HG03135 (cell line): ENCODE measurements around the gene KLHL22.
"Not testable (repeated sequence)": the region's sequence is repeated elsewhere in the genome, so short reads cannot be mapped to it uniquely, and the experiment has no call there.

ENCODE experiments used
- ATAC-seq: cut with Tn5 transposase; IDR thresholded peaks from one replicate; pipeline ENCODE4 v1.9.1; 2021; ENCODE audit warnings: mild to moderate bottlenecking, moderate library complexity; ENCODE audit not compliant: unreplicated experiment

The KLHL22 gene

DNA sequence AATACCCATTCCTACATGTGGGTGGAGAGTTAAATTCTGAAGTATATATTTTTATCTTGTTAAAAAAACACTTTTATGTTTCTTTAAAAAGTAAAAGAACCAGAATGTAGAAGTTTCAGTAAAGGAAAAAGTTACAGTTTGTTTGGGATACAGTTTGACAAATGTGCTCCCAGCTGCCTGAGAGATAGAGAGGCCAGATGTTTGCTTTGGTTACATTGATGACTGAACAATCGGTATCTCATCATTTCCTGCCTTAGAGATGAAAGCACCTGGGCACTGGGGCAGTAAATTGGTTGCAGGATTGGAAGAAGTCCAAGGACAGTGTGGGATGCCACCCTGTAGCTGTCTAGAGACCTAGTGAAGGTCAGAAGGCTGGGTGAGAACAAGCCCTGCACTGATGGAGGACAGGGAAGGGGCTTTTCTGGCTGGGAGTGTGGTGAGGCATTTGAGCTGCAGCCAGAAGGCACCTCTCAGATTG lies 28.4 kb upstream of the KLHL22 start:
- peak; percentile 38 for ATAC-seq

- peak; percentile 17 for ATAC-seq
These were observed 27.7 kb upstream of the KLHL22 start for GRCh38 chr22:20523086-20523983.

GRCh38 chr22:20522134-20523004 lies 26.8 kb upstream of the KLHL22 start:
- ATAC-seq: no peak

GRCh38 chr22:20520093-20520511 lies 24.5 kb upstream of the KLHL22 start:
- ATAC-seq: no peak

- no peak for ATAC-seq
These were observed 24.0 kb upstream of the KLHL22 start for GRCh38 chr22:20519558-20519957.

DNA sequence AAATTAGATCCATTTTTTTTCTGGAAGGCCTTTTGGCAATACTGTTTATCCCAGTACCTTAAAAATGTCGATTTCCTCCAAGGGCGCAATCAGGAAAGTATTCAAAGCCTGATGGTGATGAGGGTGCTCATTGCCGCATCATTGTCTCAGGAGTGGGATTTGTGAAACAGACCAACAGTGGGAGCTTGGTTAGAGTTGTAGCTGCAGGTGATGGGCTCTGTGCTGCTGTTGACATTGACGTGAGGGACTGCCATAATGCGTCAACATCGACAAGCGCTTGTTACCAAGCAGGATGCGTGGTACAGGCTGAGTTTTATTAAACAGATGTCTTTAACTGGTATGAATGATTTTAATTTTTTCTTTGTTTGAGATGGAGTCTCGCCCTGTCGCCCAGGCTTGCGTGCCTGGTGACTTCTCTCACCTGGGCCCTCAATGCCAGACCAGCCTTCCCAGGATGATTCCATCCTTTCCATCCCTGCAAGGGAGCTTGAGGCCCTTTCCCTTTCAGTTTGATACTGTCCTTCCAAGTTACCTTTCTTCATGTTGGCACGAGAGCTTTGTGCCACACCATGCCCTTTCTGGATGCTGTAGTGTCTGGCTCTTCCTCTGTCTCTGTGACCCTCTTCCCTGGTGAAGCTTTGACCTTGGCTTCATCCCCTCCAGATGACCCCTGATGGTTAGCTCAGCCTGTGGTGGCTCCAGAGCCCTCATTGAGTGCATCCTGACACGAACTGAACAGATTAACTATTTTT lies 22.4 kb upstream of the KLHL22 start:
- ATAC-seq: no peak

DNA sequence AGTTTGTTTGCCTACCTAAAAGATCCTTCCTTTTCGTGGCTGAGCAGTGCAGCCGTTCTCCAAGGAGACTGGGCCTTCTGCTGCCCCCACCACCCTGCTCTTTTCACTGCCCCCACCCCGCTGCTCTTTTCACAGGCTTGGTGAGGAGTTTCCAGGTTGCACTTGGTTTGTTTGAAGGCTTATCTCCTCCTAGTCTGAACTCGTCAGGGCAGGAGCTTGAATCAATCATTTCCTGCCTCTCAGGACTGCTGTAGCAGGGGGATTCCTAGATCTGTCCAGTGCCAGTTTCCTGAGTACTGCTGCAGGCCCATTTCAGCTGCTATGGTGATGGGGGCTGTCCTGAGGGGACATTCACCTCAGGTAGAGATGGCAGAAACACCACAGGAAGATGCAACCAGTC lies 21.8 kb upstream of the KLHL22 start:
- no peak for ATAC-seq

DNA sequence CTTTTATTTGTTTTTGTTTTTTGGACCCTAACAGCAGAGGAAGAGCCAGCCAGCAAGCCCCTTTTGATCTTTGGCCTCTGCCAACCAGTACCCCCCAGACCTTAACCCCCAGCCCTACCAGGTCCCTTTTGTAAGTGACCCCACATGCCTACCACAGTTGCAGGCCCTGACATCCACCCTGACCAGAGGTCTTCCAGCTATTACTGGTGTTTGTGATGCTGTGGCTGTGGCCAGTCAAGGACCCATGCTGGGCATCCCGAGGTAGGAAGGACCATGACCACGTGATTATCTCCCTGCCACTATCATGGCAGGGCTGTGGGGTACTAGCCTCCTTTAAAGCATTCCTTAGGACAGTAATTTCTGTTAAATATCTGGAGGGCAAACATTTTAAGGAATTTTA lies 20.8 kb upstream of the KLHL22 start:
- no peak for ATAC-seq

DNA sequence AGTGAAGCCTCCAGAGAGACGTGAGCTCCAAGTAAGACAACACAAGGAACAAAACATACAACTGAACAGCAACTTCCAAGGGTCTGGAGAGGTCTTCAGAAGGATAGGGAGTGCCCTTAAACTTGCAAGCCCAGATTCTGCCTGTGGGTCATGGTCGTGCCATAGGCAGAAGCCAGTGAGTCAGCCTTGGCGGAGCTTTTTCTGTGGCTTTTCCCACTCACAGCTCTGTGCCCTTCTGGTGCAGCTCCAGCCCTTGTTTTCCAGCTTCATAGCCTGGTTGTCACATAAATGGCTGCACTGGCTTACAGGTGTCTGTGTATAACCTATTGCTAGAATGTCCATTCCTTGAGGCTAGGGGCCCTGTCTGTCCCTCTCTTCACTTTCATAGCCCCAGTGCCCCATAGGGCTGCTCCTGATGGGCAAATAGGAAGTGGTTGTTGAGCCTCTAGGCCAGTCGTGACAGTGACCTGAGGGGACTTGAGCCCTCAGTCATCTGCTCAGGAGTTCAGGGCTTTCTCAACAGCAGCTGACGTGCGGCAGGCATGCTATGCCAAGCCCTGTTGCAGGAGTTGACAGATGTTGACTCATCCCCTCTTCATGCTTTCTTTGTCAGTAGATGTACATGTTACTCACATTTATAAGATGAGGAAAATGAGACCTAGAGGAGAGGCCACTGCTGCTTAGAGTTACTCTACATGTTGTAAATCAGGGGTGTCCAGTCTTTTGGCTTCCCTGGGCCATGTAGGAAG lies 19.2 kb upstream of the KLHL22 start:
- no peak for ATAC-seq

- no peak for ATAC-seq
These were observed 16.1 kb upstream of the KLHL22 start for GRCh38 chr22:20511578-20512229.

- no peak for ATAC-seq
These were observed 15.4 kb upstream of the KLHL22 start for GRCh38 chr22:20510811-20511577.

- no peak for ATAC-seq
These were observed 13.9 kb upstream of the KLHL22 start for GRCh38 chr22:20509344-20510047.

GRCh38 chr22:20508815-20509271 lies 13.2 kb upstream of the KLHL22 start:
- no peak for ATAC-seq

DNA sequence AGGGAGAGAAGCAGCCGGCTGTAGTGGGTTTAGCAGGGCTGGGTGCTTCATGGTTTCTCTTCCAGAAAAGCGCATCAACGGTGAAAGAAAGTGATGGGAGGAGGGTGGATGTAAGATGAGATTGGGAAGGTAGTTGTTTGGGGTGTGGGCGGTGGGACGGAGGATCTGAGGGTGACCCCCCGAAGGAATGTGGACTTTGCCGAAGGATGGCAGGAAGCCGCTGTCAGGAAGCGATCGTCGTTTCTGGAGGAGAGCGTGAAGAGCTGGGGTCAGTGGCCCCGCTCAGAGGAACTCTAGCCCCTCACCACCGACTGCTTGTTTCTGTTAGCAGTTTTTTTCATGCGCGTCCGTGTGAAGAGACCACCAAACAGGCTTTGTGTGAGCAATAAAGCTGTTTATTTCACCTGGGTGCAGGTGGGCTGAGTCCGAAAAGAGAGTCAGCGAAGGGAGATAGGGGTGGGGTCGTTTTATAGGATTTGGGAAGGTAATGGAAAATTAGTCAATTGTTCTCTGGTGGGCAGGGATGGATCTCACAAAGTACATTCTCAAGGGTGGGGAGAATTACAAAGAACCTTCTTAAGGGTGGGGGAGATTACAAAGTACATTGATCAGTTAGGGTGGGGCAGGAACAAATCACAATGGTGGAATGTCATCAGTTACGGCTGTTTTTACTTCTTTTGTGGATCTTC lies 12.6 kb upstream of the KLHL22 start:
- ATAC-seq: not testable (repeated sequence)

DNA sequence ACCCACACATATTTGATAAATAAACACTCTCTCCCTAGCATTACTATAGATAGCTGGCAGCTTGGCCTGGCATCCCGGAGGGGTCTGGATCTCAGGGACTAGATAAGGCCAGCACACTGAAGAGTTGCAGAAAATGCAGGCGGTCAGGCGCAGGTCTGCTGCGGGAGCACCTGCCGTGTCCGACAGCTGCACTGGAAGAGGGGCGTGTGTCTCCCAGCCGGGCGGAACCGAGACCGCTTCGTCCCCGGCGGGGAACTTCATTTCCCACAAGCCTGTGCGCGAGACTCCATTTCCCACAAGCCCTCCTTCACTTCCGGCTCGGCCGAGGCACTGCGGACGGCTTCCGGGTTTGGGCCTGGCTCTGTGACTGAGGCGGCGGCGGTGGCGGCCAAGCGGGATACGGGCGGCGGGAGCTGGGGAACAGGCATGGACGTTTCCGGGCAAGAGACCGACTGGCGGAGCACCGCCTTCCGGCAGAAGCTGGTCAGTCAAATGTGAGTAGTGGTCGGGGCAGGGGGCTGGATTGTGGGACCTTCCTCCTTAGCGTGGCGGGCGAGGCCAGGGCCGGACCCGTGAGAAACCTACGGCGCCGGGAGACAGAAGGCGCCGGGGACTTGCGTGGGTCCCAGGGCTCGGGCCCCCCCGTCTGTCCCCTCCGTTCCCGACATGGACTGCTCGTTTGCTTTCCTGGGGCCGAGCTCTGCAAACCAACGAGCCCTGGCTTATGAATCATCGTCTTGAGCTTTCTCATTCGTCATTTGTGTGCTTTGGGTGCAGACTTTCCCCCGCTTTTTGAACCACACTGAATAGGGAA lies 11.9 kb upstream of the KLHL22 start, which contains the start of gene MED15:
TSS of gene MED15 (plus strand) at position 358 of the 814 bp plus-strand sequence. CDS start at position 427, 69 bp downstream.
- peak; percentile 83 for ATAC-seq

DNA sequence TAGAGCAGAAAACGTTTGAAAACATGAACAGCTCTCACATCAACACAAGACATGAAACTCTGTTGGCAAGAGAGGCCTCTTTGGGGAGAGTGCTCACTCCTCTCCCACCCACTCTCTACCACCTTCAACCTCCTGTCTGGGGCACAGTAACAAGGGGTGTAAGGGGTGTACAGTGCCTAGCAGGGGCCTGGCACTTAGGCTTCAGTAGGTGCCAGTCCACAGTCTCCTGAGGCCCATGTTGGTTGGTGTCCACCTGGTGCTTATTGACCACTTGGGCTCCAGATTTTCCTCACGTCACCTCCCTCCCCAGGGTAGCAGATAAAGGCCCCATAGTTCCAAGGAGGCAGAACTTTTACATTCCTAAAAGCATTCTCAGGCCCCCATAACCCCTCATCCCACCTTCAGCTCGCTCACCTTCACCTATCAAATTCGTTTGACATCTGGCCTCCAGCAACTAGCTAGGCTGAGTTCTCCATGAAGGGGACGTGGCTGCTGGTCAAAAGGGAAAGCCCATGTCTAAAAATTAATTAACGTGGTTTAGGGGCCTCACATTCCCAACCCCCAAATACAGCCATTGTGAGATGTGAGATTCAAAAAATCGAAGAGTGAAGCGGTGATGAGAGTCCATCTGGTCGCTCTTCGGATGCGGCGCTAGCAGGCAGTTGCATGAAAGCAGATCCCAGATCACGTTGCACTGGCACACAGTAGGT lies 11.1 kb upstream of the KLHL22 start:
- ATAC-seq: no peak
